Measurements from ENCODE around the gene DR1. TPM values are rescaled to one million over a fixed set of nuclear protein-coding genes. Genes with fewer than 3 reads are reported as not detected.

DR1 gene
- 41.8 and 49.1 TPM in 2 replicates for total RNA-seq

GRCh38 chr1:93345633-93346420 lies at the start of gene DR1:
TSS of gene DR1 (plus strand) at chr1:93345907. CDS start at chr1:93346646, 739 bp downstream.

Other genes with a start within 250 kb of the DR1 start
- 44.4 and 44.5 TPM in 2 replicates for gene TMED5, start 165.5 kb upstream of the DR1 start, total RNA-seq
- gene CCDC18, start 165.2 kb upstream of the DR1 start, total RNA-seq = 6.0 and 6.8 TPM in 2 replicates
- gene FNBP1L, start 102.2 kb downstream of the DR1 start, total RNA-seq = 18.9 and 23.4 TPM in 2 replicates